ENCODE results near the gene SRPK2.

The SRPK2 gene

DNA sequence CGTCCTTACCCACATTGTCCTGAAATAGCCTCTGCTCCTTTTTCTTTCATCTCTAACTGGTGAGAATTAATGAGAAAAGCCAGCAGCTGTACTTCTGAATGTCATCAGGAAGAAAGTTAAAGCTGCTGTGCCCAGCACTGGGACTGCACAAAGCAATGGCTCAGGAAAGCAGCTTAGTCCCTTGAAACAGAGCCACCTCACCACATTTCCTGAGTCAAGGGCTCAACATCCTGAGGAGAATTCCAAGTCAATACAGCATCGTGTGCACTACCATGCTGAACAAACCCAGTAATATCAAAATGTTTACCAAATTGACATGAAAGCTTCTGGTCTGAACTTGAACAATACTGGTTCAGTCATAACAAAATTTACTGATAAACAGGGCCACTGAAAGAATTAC lies 234.6 kb downstream of the SRPK2 start:
- Histone ChIP-seq H3K4me1 (ENCODE audit: control insufficient read depth, insufficient read depth, low read length) (no peaks in the 10 kb centered on the region), H3K27me3 (ENCODE audit: control insufficient read depth, insufficient read depth, low read length) (no peaks in the 10 kb centered on the region), H3K27ac (ENCODE audit: low read depth, low read length) (no peak overlapping the region), H3K36me3 (ENCODE audit: control insufficient read depth, insufficient read depth, low read length) (0 out of 2 replicates have a peak, but pooled peaks cover 6% of the 10 kb centered on the region), H3K4me3 (ENCODE audit: low read depth, low read length) (no peak overlapping the region), H3K9ac (ENCODE audit: low read length) (no peak overlapping the region), H3K9me3 (ENCODE audit: control insufficient read depth, insufficient read depth, low read depth, low read length) (no peaks in the 10 kb centered on the region)

DNA sequence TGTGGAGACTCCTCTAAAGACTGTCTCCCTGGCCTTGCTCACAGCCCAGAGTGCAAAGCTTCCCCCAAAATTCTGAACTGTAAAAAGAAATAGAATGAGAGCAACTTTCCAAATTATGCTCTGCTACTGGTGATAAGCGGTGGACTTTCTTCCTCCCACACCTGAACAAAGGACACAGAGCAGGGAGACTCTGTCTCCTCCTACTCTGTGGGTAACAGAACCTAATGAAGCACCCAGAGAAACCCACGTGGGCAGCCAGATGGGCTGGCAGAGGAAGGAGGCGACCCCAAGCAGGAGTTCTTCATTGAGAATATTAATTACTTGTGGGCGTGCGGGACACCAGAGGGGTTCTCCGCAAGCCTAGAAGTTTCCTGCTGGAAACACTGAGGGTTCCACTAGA lies 235.2 kb downstream of the SRPK2 start:
- Histone ChIP-seq H3K9ac (ENCODE audit: low read length) (no peak overlapping the region), H3K36me3 (ENCODE audit: control insufficient read depth, insufficient read depth, low read length) (0 out of 2 replicates have a peak, but pooled peaks cover 6% of the 10 kb centered on the region), H3K27me3 (ENCODE audit: control insufficient read depth, insufficient read depth, low read length) (no peaks in the 10 kb centered on the region), H3K4me1 (ENCODE audit: control insufficient read depth, insufficient read depth, low read length) (no peaks in the 10 kb centered on the region), H3K4me3 (ENCODE audit: low read depth, low read length) (no peak overlapping the region), H3K9me3 (ENCODE audit: control insufficient read depth, insufficient read depth, low read depth, low read length) (no peaks in the 10 kb centered on the region), H3K27ac (ENCODE audit: low read depth, low read length) (no peak overlapping the region)

DNA sequence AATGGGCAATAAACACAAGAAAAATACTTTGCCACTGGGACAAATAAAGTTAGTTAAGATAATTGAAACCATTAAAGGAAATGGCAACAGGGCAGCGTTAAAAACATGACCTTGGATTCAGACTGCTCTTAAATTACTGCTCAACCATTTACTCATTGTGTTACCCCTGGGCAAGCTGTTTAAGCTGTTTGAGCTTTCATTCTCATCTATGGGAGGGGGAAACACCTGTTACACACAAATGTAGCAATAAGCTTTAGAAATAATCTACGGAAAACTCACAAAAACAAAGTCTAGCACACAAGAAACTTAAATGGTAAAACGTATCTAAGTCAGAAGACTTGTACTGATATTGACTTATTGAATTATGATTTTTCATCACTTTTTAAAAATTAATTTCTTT lies 237.6 kb downstream of the SRPK2 start:
- Histone ChIP-seq H3K27me3 (ENCODE audit: control insufficient read depth, insufficient read depth, low read length) (no peaks in the 10 kb centered on the region), H3K9ac (ENCODE audit: low read length) (no peak overlapping the region), H3K27ac (ENCODE audit: low read depth, low read length) (no peak overlapping the region), H3K36me3 (ENCODE audit: control insufficient read depth, insufficient read depth, low read length) (0 out of 2 replicates have a peak, but pooled peaks cover 3% of the 10 kb centered on the region), H3K9me3 (ENCODE audit: control insufficient read depth, insufficient read depth, low read depth, low read length) (no peaks in the 10 kb centered on the region), H3K4me3 (ENCODE audit: low read depth, low read length) (no peak overlapping the region), H3K4me1 (ENCODE audit: control insufficient read depth, insufficient read depth, low read length) (no peaks in the 10 kb centered on the region)

DNA sequence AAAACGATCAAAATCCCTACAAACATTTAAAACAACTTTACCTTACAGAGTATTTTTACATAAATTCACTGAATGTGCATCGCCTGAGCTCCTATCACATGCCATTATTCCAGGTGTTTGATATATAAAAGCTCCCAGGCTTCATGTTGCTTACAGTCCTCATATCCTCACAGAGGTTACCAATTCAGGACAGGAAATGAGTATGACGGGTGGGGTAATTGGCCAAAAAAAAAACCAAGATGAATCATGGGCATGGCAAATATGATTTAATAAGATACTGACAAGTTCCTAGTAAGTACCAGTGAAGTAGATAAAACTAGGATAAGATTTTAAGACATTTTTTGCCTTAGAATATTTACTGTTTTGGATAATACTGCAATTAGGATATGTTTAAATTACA lies 238.9 kb downstream of the SRPK2 start:
- no peaks in the 10 kb centered on the region for H3K27me3 ChIP-seq (ENCODE audit: control insufficient read depth, insufficient read depth, low read length)
- no peaks in the 10 kb centered on the region for H3K9me3 ChIP-seq (ENCODE audit: control insufficient read depth, insufficient read depth, low read depth, low read length)
- H3K36me3 ChIP-seq (ENCODE audit: control insufficient read depth, insufficient read depth, low read length) = peaks cover 3% of the 10 kb centered on the region; the same call in 1 of the 2 replicates
- H3K27ac ChIP-seq (ENCODE audit: low read depth, low read length) = no peak overlapping the region
- H3K4me1 ChIP-seq (ENCODE audit: control insufficient read depth, insufficient read depth, low read length) = no peaks in the 10 kb centered on the region
- no peak overlapping the region for H3K9ac ChIP-seq (ENCODE audit: low read length)
- no peak overlapping the region for H3K4me3 ChIP-seq (ENCODE audit: low read depth, low read length)

DNA sequence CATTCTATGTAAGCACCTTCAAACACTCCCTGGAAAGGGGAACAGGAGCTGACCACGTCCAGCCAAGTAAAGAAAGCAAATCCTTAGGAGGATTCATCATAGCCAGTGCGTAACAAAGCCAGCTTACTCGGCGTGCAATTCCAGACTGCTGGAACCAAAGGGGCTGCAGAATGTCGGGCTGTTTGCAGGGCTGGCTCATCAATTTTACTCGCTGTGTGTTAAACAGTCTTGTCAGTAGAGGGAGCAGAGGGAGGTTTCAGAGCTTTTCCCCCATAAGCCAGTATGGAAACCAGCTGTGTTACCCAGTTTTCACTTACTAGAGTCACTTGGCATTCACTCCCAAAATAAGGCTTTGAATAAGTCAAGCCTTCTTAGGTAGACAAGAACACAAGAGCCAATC lies 247.7 kb downstream of the SRPK2 start:
- no peak overlapping the region for H3K9ac ChIP-seq (ENCODE audit: low read length)
- no peaks in the 10 kb centered on the region for H3K27me3 ChIP-seq (ENCODE audit: control insufficient read depth, insufficient read depth, low read length)
- no peak overlapping the region for H3K4me3 ChIP-seq (ENCODE audit: low read depth, low read length)
- H3K4me1 ChIP-seq (ENCODE audit: control insufficient read depth, insufficient read depth, low read length) = peaks cover 4% of the 10 kb centered on the region; the same call in 1 of the 2 replicates
- H3K27ac ChIP-seq (ENCODE audit: low read depth, low read length) = no peak overlapping the region
- peaks cover 37% of the 10 kb centered on the region for H3K36me3 ChIP-seq (ENCODE audit: control insufficient read depth, insufficient read depth, low read length)
- H3K9me3 ChIP-seq (ENCODE audit: control insufficient read depth, insufficient read depth, low read depth, low read length) = no peaks in the 10 kb centered on the region

DNA sequence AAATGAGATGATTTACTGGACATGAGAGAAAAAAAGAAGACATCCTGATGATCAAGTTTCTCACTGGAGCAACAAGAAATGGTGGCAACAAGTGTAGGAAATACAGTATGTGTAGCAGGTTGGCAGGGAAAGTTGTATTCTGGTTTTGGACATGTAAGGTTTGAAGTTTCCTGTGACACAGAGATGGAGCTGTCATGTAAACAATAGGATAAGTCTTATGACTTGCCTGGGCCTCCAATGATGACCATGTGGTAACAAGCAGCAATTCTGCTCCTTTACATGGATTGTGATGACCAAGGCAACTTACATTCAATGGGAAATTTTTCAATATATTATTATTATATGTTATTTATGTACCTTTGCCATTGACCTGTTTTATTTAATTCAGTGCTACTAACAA lies 249.3 kb downstream of the SRPK2 start:
- Histone ChIP-seq H3K4me1 (ENCODE audit: control insufficient read depth, insufficient read depth, low read length) (peaks cover 4% of the 10 kb centered on the region; the same call in 1 of the 2 replicates), H3K27ac (ENCODE audit: low read depth, low read length) (no peak overlapping the region), H3K4me3 (ENCODE audit: low read depth, low read length) (no peak overlapping the region), H3K36me3 (ENCODE audit: control insufficient read depth, insufficient read depth, low read length) (peaks cover 35% of the 10 kb centered on the region), H3K27me3 (ENCODE audit: control insufficient read depth, insufficient read depth, low read length) (no peaks in the 10 kb centered on the region), H3K9ac (ENCODE audit: low read length) (no peak overlapping the region), H3K9me3 (ENCODE audit: control insufficient read depth, insufficient read depth, low read depth, low read length) (no peaks in the 10 kb centered on the region)

DNA sequence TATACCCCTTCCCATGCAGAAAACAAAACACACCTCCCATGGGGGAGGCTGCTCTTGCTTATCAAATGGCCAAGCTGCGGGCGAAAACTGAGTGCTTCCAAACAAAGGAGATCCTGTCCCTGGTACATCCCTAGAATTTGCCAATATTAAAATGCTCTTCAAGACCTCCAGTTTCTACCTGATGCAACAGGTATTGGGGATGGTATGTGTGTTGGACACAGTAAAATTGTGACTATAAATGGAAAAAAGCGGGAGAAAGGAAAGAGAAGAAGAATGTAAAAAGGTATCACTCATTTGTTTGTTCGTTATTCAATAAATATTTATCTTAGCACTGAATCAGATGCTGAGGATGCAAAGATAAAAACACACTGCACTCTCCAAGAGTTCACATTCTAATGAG lies 250.8 kb downstream of the SRPK2 start:
- no peaks in the 10 kb centered on the region for H3K9me3 ChIP-seq (ENCODE audit: control insufficient read depth, insufficient read depth, low read depth, low read length)
- H3K36me3 ChIP-seq (ENCODE audit: control insufficient read depth, insufficient read depth, low read length) = peaks cover 39% of the 10 kb centered on the region
- H3K27ac ChIP-seq (ENCODE audit: low read depth, low read length) = no peak overlapping the region
- H3K9ac ChIP-seq (ENCODE audit: low read length) = no peak overlapping the region
- no peaks in the 10 kb centered on the region for H3K27me3 ChIP-seq (ENCODE audit: control insufficient read depth, insufficient read depth, low read length)
- no peak overlapping the region for H3K4me3 ChIP-seq (ENCODE audit: low read depth, low read length)
- peaks cover 4% of the 10 kb centered on the region; the same call in 1 of the 2 replicates for H3K4me1 ChIP-seq (ENCODE audit: control insufficient read depth, insufficient read depth, low read length)

DNA sequence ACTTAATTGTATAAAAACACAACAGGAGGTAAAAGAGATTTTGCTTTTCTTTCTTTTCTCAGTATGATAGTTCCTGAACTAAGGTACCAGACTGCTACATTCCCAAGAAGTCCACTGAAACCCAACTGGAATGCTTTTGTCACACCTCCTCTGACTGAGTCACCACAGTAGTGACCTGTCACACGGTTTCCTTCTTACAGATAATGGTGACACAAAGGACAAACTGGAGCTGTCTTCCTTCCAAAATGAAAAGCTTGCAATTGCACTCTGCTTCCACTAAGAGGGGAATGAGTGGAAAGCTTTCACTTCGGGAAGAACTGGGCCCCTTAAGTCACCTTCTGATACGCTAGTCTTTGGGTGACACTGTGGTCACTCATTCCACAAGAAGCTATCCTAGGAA lies 252.5 kb downstream of the SRPK2 start:
- Histone ChIP-seq H3K4me1 (ENCODE audit: control insufficient read depth, insufficient read depth, low read length) (peaks cover 4% of the 10 kb centered on the region; the same call in 1 of the 2 replicates), H3K9me3 (ENCODE audit: control insufficient read depth, insufficient read depth, low read depth, low read length) (no peaks in the 10 kb centered on the region), H3K36me3 (ENCODE audit: control insufficient read depth, insufficient read depth, low read length) (peaks cover 42% of the 10 kb centered on the region), H3K9ac (ENCODE audit: low read length) (no peak overlapping the region), H3K4me3 (ENCODE audit: low read depth, low read length) (no peak overlapping the region), H3K27me3 (ENCODE audit: control insufficient read depth, insufficient read depth, low read length) (no peaks in the 10 kb centered on the region), H3K27ac (ENCODE audit: low read depth, low read length) (no peak overlapping the region)

DNA sequence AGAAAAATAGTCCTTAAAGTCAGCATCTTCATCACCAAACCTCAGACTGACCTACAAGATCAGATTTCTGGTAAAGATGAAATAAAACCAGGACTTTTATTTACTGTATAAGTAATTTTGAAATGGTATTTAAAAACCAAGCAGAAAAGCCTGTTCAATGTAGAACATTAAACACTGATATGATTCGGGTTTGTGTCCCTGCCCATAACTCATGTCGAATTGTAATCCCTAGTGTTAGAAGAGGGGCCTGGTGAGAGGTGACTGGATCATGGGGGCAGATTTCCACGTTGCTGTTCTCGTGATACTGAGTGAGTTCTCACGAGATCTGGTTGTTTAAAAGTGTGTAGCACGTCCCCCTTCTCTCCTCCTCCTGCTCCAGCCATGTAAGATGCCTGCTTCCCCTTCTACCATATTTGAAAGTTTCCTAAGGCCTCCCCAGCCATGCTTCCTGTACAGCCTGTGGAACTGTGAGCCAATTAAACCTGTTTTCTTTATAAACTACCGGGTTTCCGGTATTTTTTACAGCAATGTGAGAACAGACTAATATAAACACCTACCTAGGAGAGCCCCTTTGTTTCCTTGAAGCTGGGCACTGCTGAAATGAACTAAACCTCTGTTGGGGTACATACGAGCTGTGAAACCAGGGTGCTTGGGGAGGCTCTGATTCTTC lies 254.6 kb downstream of the SRPK2 start:
- Histone ChIP-seq H3K36me3 (ENCODE audit: control insufficient read depth, insufficient read depth, low read length) (peaks cover 49% of the 10 kb centered on the region), H3K9ac (ENCODE audit: low read length) (no peak overlapping the region), H3K4me3 (ENCODE audit: low read depth, low read length) (no peak overlapping the region), H3K27ac (ENCODE audit: low read depth, low read length) (no peak overlapping the region), H3K9me3 (ENCODE audit: control insufficient read depth, insufficient read depth, low read depth, low read length) (no peaks in the 10 kb centered on the region), H3K4me1 (ENCODE audit: control insufficient read depth, insufficient read depth, low read length) (peaks cover 4% of the 10 kb centered on the region; the same call in 1 of the 2 replicates), H3K27me3 (ENCODE audit: control insufficient read depth, insufficient read depth, low read length) (no peaks in the 10 kb centered on the region)

DNA sequence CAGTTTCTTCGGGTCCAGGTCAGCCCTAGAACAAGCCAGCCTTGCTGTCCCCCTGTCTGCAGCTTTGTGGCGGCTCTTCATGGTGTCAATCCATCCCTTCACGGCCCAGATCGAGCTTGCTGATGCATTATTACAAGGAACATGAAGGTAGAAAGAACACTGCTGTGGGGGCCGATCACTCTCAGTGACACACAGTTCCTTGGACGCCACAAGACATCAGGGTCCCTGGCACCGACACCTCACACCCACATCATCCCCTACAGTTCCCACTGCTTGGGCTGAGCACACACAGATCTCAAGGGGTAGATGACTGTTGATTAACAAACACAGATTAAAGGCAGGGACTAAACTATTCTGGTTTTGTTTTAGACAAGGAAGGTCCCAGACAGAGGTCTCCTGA lies 255.4 kb downstream of the SRPK2 start:
- Histone ChIP-seq H3K9ac (ENCODE audit: low read length) (no peak overlapping the region), H3K9me3 (ENCODE audit: control insufficient read depth, insufficient read depth, low read depth, low read length) (no peaks in the 10 kb centered on the region), H3K4me1 (ENCODE audit: control insufficient read depth, insufficient read depth, low read length) (peaks cover 4% of the 10 kb centered on the region; the same call in 1 of the 2 replicates)

DNA sequence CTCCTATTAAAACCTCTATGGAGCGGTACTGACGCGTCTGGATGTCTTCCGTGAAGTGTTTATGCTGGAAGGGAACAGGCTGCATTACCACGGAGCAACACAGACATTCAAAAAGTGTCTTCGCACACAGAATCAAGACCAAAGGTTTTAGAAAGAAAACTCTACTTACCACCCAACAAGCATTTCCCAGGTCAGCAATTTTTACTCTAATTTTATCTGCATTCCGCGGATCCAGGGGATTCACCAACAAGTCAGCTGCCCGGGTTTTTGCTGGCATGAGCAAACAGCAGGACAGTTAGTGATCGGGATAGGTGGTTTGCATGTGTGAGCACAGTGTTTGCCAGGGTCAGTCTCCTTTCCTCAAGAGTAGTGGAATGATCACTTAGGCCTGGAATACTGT lies 255.9 kb downstream of the SRPK2 start:
- peaks cover 4% of the 10 kb centered on the region; the same call in 1 of the 2 replicates for H3K4me1 ChIP-seq (ENCODE audit: control insufficient read depth, insufficient read depth, low read length)

More for the DNA sequence above, 255.4 kb downstream of the SRPK2 start:
- H3K27me3 ChIP-seq (ENCODE audit: control insufficient read depth, insufficient read depth, low read length) = no peaks in the 10 kb centered on the region
- H3K4me3 ChIP-seq (ENCODE audit: low read depth, low read length) = no peak overlapping the region
- H3K27ac ChIP-seq (ENCODE audit: low read depth, low read length) = no peak overlapping the region
- H3K36me3 ChIP-seq (ENCODE audit: control insufficient read depth, insufficient read depth, low read length) = peaks cover 44% of the 10 kb centered on the region

More for the DNA sequence above, 255.9 kb downstream of the SRPK2 start:
- Histone ChIP-seq H3K36me3 (ENCODE audit: control insufficient read depth, insufficient read depth, low read length) (peaks cover 41% of the 10 kb centered on the region), H3K27me3 (ENCODE audit: control insufficient read depth, insufficient read depth, low read length) (no peaks in the 10 kb centered on the region), H3K9ac (ENCODE audit: low read length) (no peak overlapping the region), H3K4me3 (ENCODE audit: low read depth, low read length) (no peak overlapping the region), H3K27ac (ENCODE audit: low read depth, low read length) (no peak overlapping the region), H3K9me3 (ENCODE audit: control insufficient read depth, insufficient read depth, low read depth, low read length) (no peaks in the 10 kb centered on the region)
